HPDE6-E6E7 (cell line): ENCODE data around the gene SLCO2A1.

Experiments
- DNase-seq: peaks from one replicate; pipeline ENCODE4 v3.0.0; 2011; ENCODE audit warnings: missing footprints; ENCODE audit errors: extremely low spot score

The SLCO2A1 gene

DNA sequence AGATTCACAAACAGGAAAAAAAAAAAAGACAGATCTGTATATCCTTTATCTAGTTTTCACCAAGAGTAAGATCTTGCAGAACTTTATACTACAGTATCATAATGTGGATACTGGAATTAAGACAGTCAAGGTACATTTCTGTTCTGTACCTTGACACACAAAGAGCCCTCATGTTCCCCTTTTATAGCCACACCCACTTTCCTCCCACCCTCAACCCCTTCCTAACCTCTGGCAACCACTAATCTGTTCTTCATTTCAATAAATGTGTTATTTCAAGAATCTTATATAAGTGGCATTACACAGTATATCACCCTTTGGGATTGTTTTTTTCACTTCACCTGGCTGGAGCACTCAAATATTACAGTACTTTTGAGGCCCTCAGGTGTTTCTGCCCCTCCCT lies 130.4 kb downstream of the SLCO2A1 start:
- no peak for DNase-seq

- DNase-seq = no peak
Observed at GRCh38 chr3:133897547-133897946, 132.2 kb downstream of the SLCO2A1 start.

GRCh38 chr3:133896002-133896761 lies 133.5 kb downstream of the SLCO2A1 start:
- DNase-seq = no peak

DNA sequence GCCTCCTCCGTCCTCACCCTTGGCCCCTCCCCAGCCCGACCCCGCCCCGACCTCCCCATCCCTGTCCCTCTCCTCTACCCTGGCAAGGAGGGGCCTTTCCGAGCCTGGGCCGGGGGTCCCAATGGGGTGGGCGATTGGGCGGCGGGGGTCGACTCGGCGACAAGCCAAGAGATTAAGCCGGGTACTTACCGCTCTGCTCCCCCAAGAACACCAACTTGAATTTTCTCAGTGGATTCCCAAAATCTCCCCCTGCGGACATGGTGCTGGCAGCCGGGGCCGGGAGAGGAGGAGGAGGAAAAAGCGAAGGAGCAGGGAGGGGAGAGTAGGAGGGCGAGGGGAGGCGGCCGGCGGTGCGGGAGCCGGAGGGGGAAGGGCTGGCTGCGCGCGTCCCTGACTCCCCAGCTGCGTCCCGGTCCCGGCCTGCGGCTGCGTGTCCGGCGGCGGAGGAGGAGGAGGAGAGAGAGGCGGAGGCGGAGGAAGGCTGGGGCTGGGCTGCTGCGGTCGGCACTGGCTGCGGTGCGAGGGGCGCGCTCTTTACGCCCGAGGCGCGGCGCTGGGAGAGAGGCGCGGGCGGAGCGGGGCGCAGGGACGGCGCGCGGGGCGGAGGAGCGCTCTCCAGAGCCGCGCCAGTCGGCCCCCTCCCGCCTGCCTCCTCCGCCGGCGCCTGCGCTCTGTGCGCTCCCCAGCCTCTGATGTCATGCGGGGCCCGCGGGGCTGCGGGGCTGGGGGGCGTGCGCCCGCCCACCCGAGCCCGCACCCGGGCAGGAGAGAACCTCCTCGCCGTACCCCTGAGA lies 134.3 kb downstream of the SLCO2A1 start, which contains the start of gene RAB6B:
RAB6B (minus strand) TSS at position 675 of the 794 bp plus-strand sequence; CDS start at position 259, 416 bp downstream.
- no peak for DNase-seq

- DNase-seq = no peak
Observed at GRCh38 chr3:133894353-133895207, 135.1 kb downstream of the SLCO2A1 start.

GRCh38 chr3:133893683-133894352 lies 135.9 kb downstream of the SLCO2A1 start:
- no peak for DNase-seq

GRCh38 chr3:133892541-133893231 lies 137.0 kb downstream of the SLCO2A1 start:
- DNase-seq = no peak

GRCh38 chr3:133891662-133892378 lies 137.9 kb downstream of the SLCO2A1 start:
- DNase-seq = no peak

DNA sequence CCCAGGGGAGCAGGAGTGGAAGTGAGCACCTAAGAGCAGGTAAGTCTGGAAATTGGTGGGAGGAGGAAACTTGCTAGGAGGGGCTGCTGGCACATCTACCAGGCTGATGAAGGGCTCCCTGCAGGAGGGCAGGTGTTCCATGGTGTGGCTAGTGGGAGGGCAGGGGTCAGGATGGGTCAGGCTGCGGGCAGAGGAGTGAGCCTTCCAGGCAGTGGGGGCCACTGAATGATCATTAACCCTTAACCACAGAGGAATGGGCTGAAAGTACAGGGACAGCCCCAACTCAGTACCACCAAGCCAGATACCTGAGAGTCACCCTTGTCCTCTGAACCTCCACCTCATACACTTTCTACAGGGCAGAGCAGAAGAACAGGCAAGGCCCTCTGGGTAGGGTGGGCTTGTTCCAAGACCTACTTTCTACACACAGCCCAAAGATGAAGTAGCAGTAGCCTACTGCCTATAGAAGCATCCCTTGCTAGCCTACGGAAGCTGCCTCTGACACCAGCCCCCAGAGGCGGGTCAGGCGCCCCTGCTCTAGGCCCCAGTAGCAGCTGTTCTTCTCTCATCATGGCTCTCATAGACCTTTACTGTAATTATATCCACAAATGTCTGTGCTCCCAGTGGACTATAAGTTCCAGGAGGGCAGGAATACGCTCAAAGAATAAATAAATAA lies 138.6 kb downstream of the SLCO2A1 start:
- no peak for DNase-seq

- DNase-seq = no peak
Observed at GRCh38 chr3:133890037-133890436, 139.7 kb downstream of the SLCO2A1 start.

DNA sequence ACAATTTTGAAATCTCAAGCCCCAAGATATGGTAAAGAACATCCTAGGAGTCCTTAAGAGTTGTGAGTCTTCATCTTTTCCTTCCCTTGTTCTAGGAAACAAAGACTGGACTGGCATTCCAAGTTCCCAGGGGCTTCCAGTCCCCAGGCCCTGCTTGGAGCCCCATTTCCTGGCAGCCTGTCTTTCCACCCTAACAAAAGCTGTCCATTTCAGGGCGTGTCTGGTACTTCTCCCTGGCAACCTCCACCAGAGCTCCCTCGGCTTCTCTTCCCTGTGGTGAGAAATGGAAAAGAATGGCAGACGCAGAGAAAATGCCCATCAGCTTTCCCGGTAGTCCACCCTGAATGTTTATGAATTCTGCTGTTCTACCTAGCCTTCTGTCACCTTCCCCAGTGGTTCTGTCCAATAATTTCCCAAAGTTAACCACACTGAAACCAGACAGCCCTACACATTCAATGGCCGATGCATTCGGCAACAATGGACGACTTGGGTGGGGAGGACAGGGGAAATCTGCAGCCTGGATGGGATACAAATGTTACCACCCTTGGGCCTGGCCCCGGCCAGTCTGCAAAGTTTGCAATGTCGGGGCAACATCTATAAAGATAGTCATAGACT lies 140.9 kb downstream of the SLCO2A1 start:
- no peak for DNase-seq

GRCh38 chr3:133887803-133888703 lies 141.7 kb downstream of the SLCO2A1 start:
- no peak for DNase-seq

DNA sequence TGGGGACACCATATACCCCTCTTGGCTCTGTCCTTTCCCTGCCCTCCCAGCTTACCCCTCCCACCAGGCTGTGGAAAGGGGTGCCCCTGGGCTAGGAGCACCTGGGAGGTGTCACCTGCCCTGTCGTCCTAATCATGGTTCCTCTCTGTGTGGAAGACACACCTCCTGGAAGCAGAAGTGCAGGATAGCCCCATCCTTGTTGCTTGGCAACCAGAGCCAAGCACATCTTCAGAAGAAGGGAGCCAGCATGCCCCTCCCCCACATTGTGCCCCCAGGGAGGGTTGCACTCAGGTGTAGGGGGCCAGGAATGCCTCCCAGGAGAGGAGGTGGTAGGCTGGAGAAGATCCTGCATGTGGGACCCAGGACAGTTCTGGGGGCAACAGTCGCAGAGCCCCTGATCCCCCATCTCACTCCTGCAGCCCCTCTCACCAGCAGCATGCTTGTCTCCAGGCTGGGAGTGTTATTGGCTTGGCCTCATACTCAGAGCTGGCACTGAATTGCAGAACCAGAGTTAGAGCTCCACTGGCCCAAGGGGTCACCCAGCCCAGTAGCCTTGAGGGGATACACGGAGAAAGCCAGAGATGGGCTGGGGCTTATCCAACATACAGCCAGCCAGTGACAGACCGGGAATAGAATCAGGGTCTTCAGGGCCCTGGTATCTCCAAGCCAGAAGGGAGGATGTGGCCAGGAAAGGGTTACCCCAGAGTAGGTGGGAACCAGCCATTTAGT lies 142.5 kb downstream of the SLCO2A1 start:
- DNase-seq = no peak

DNA sequence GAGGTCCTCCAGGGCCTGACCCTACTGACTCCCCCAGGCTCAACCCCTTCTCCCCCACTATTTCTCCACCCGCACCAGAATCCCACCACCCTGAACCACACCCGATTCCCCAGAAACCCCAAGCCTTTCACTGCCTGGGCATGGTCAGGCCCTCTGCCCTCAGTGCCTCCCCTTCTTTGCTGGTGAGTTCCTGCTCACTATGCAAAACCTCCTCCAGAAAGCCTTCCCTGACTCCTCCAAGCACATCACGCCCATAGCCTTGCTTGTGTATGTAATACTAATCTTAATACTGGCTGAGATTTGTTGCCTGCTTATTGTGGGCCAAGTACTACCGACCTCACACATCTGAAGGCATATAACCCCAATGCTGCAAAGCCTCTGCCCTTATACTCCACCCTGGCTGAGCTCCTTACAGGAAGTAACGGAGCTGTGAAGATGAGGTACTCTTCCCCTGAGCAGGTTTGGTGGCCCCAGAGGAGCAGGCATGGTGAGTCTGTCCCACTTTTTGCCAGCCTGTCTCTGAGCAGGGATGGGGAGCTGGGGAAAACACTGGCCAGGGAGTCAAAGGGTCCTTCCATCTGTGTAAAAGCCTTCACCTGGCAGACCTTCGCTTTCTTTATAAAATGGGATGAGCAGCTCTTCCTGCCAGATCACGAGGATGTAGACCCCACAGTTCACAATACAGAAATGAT lies 143.5 kb downstream of the SLCO2A1 start:
- DNase-seq = no peak

DNA sequence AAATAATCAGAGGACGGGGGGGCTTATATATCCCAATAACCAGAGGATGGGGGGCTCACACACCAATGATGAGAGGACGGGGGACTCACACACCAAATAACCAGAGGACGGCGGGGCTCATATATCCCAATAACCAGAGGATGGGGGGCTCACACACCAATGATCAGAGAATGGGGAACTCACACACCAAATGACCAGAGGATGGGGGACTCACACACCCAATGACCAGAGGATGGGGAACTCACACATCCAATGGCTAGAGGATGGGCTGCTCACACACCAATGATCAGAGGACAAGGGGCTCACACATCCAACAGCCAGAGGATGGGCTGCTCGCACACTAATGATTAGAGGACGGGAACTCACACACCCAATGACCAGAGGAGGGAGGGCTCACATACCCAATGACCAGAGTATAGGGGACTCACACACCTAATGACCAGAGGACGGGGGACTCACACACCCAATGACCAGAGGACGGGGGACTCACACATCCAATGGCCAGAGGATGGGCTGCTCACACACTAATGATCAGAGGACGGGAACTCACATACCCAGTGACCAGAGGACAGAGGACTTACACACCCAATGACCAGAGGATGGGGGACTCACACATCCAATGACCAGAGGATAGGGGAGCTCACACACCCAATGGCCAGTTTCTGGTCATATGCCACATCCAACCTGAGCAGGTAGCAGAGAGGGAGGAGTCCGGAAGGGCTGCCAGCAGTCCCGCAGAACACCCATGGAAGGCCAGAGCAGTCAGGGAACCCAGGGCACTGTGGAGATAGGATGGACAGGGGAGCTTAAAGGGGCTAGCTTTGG lies 144.6 kb downstream of the SLCO2A1 start:
- DNase-seq = no peak
